HepG2 (cell line): Measurements from ENCODE around the gene FRK. TPM values are rescaled to one million over a fixed set of nuclear protein-coding genes. Genes with fewer than 3 reads are reported as not detected.

Source experiments
- BRCA1 ChIP-seq: sonication (generic); formaldehyde crosslinking; IDR thresholded peaks from 2 replicates; pipeline ENCODE4 v1.4.0; 2020; ENCODE audit warnings: missing genetic modification reagents
- KDM4B ChIP-seq: sonication (generic); formaldehyde crosslinking; IDR thresholded peaks from 2 replicates; pipeline ENCODE4 v1.4.0; 2020; ENCODE audit warnings: missing genetic modification reagents
- PHF20 ChIP-seq: sonication (generic); formaldehyde crosslinking; IDR thresholded peaks from 2 replicates; pipeline ENCODE4 v1.5.0; 2020; ENCODE audit warnings: mild to moderate bottlenecking, missing genetic modification reagents
- POLR2A ChIP-seq, 2 experiments: IDR thresholded peaks; 2 replicates each; pipeline ENCODE4 v1.6.1; 2011; ENCODE audit warnings: low read depth in 2 of 2, low read length in 2 of 2, mild to moderate bottlenecking in 1 of 2, moderate library complexity in 1 of 2; ENCODE audit not compliant: insufficient read depth in 1 of 2
- PTBP1 ChIP-seq: fragments of 200-400 bp; formaldehyde crosslinking; IDR thresholded peaks from 2 replicates; pipeline ENCODE4 v1.6.1; 2018; ENCODE audit warnings: low read length, low read depth; ENCODE audit not compliant: poor library complexity, severe bottlenecking
- RBAK ChIP-seq: sonication (generic); formaldehyde crosslinking; IDR thresholded peaks from 2 replicates; pipeline ENCODE4 v1.5.1; 2020; ENCODE audit warnings: mild to moderate bottlenecking, missing genetic modification reagents
- RORA ChIP-seq: sonication (generic); formaldehyde crosslinking; IDR thresholded peaks from 2 replicates; pipeline ENCODE4 v1.5.0; 2020; ENCODE audit warnings: mild to moderate bottlenecking, missing genetic modification reagents, moderate library complexity
- RXRB ChIP-seq: IDR thresholded peaks from 2 replicates; pipeline ENCODE4 v1.6.1; 2016; ENCODE audit warnings: borderline replicate concordance, missing genetic modification reagents, missing compliant biosample characterization
- SIX4 ChIP-seq: sonication (generic); formaldehyde crosslinking; IDR thresholded peaks from 2 replicates; pipeline ENCODE4 v1.4.0; 2020; ENCODE audit warnings: missing genetic modification reagents
- SMAD9 ChIP-seq: sonication (generic); formaldehyde crosslinking; IDR thresholded peaks from 2 replicates; pipeline ENCODE4 v1.5.1; 2020; ENCODE audit warnings: mild to moderate bottlenecking, missing genetic modification reagents
- SRSF1 ChIP-seq: fragments of 200-400 bp; formaldehyde crosslinking; optimal IDR thresholded peaks from 2 replicates; pipeline ENCODE3; 2017; ENCODE audit warnings: mild to moderate bottlenecking, low read depth, low read length, moderate library complexity
- ZNF124 ChIP-seq: sonication (generic); formaldehyde crosslinking; IDR thresholded peaks from 2 replicates; pipeline ENCODE4 v1.4.0; 2020; ENCODE audit warnings: missing genetic modification reagents
- ZNF619 ChIP-seq: sonication (generic); formaldehyde crosslinking; IDR thresholded peaks from 2 replicates; pipeline ENCODE4 v1.4.0; 2020; ENCODE audit warnings: mild to moderate bottlenecking, missing genetic modification reagents
- ZNF652 ChIP-seq: IDR thresholded peaks from 2 replicates; pipeline ENCODE4 v1.6.1; 2016; ENCODE audit warnings: low read depth, borderline replicate concordance
- ZNF776 ChIP-seq: sonication (generic); formaldehyde crosslinking; IDR thresholded peaks from 2 replicates; pipeline ENCODE4 v1.4.0; 2020; ENCODE audit warnings: mild to moderate bottlenecking, missing genetic modification reagents
- ZZZ3 ChIP-seq: sonication (generic); formaldehyde crosslinking; IDR thresholded peaks from 2 replicates; pipeline ENCODE4 v1.4.0; 2020; ENCODE audit warnings: missing genetic modification reagents, mild to moderate bottlenecking, borderline replicate concordance
- polyA plus RNA-seq, 8 experiments: library from polyadenylated mRNA; depleted of rRNA in 3 of 8; stranded (reverse) in 7 of 8; unstranded in 1 of 8; fragments of >200 nt; fragmentation: Illumina TruSeq in 4 of 8; extraction: Trizol in 4 of 8; gene quantifications; 2 replicates each; pipeline versions ENCODE4 v1.2.1 to v1.2.3, GENCODE V29; 2011 to 2016; ENCODE audit warnings: low read depth in 4 of 8, missing spikeins in 1 of 8, mixed read lengths in 1 of 8; ENCODE audit not compliant: insufficient read depth in 1 of 8
- total RNA-seq, 5 experiments: library from RNA; depleted of rRNA; stranded (reverse); fragments of >200 nt; fragmentation: Illumina TruSeq; extraction: Trizol; gene quantifications; 2 replicates each; pipeline ENCODE4 v1.2.3, GENCODE V29; 2016; ENCODE audit warnings: low read depth in 1 of 5
- TF ChIP-seq, protein P1 (sequence below): sonication (generic); formaldehyde crosslinking; IDR thresholded peaks from 2 replicates; pipeline ENCODE4 v1.9.0; 2022; ENCODE audit warnings: low read depth, missing genetic modification reagents
- TF ChIP-seq, protein P2 (sequence below): sonication (generic); formaldehyde crosslinking; IDR thresholded peaks from 2 replicates; pipeline ENCODE4 v1.8.1; 2022; ENCODE audit warnings: low read depth, mild to moderate bottlenecking, missing genetic modification reagents
- TF ChIP-seq, protein P3 (sequence below): sonication (generic); formaldehyde crosslinking; IDR thresholded peaks from 2 replicates; pipeline ENCODE4 v1.5.1; 2020; ENCODE audit warnings: mild to moderate bottlenecking, missing genetic modification reagents, borderline replicate concordance
- TF ChIP-seq, protein P4 (sequence below): IDR thresholded peaks from 2 replicates; pipeline ENCODE4 v1.6.1; 2012; ENCODE audit warnings: low read depth, low read length, improper control_type of control experiment

Gene FRK
- total and polyA plus RNA-seq, 2 of the 13 experiments (the other 11 are each of a cell fraction or from before 2014, with no cell fraction given): 1.3 to 2.9 TPM

DNA sequence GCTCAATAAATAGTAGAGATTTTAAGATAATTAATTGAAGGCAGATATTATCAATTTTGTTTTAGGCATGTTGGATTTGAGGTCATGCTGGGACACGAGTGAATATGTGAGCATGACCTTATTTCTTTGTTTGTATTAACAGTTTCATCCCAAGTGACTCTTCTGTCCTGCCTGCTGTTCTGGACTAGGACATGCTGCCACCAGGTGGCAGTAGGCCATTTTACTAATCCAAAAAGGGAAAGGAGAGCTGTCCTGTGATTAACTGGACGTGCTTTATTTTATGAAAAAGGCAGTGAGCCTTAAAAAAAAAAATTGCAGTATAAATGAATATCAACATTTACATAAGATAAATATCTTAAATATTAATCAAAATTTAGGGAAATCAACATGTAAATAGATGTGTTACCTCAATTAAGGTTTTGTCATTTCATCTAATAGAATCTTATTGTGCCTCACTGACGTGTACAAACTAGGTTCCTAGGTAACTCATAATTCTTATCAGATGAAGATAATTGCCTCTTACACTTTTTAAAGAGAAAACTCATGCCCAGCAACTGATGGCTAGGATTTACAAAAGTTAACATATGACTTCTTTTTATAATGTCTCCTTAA, 49.8 kb downstream of the FRK start (continued):
- TF ChIP-seq, protein P1, sequence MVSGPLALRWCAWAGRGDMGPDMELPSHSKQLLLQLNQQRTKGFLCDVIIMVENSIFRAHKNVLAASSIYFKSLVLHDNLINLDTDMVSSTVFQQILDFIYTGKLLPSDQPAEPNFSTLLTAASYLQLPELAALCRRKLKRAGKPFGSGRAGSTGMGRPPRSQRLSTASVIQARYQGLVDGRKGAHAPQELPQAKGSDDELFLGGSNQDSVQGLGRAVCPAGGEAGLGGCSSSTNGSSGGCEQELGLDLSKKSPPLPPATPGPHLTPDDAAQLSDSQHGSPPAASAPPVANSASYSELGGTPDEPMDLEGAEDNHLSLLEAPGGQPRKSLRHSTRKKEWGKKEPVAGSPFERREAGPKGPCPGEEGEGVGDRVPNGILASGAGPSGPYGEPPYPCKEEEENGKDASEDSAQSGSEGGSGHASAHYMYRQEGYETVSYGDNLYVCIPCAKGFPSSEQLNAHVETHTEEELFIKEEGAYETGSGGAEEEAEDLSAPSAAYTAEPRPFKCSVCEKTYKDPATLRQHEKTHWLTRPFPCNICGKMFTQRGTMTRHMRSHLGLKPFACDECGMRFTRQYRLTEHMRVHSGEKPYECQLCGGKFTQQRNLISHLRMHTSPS (CRISPR knock-in tag): no peak
- TF ChIP-seq SIX4 (CRISPR knock-in tag) (no peak), SMAD9 (CRISPR knock-in tag) (no peak), RORA (no peak), KDM4B (CRISPR knock-in tag) (no peak), PTBP1 (no peak), RBAK (CRISPR knock-in tag) (no peak), ZNF652 (0 out of 2 replicates have a peak, but pooled peaks have one; percentile 37), BRCA1 (no peak), ZNF124 (no peak), SRSF1 (no peak), ZZZ3 (CRISPR knock-in tag) (no peak), ZNF776 (CRISPR knock-in tag) (no peak), PHF20 (CRISPR knock-in tag) (no peak), ZNF619 (CRISPR knock-in tag) (no peak), POLR2A (IDR thresholded peaks at IDR 0.05; ENCODE audit: insufficient read depth in 1 of 2, low read depth in 2 of 2, low read length in 2 of 2) (no peak), RXRB (CRISPR knock-in tag) (peak; percentile 58; the same call in 1 of the 2 replicates)
- TF ChIP-seq, protein P2, sequence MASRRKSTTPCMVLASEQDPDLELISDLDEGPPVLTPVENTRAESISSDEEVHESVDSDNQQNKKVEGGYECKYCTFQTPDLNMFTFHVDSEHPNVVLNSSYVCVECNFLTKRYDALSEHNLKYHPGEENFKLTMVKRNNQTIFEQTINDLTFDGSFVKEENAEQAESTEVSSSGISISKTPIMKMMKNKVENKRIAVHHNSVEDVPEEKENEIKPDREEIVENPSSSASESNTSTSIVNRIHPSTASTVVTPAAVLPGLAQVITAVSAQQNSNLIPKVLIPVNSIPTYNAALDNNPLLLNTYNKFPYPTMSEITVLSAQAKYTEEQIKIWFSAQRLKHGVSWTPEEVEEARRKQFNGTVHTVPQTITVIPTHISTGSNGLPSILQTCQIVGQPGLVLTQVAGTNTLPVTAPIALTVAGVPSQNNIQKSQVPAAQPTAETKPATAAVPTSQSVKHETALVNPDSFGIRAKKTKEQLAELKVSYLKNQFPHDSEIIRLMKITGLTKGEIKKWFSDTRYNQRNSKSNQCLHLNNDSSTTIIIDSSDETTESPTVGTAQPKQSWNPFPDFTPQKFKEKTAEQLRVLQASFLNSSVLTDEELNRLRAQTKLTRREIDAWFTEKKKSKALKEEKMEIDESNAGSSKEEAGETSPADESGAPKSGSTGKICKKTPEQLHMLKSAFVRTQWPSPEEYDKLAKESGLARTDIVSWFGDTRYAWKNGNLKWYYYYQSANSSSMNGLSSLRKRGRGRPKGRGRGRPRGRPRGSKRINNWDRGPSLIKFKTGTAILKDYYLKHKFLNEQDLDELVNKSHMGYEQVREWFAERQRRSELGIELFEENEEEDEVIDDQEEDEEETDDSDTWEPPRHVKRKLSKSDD (CRISPR knock-in tag): no peak
- TF ChIP-seq, protein P3, sequence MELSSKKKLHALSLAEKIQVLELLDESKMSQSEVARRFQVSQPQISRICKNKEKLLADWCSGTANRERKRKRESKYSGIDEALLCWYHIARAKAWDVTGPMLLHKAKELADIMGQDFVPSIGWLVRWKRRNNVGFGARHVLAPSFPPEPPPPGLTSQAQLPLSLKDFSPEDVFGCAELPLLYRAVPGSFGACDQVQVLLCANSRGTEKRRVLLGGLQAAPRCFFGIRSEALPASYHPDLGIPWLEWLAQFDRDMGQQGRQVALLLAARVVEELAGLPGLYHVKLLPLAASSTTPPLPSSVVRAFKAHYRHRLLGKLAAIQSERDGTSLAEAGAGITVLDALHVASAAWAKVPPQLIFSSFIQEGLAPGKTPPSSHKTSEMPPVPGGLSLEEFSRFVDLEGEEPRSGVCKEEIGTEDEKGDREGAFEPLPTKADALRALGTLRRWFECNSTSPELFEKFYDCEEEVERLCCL (CRISPR knock-in tag): no peak
- TF ChIP-seq, protein P4, sequence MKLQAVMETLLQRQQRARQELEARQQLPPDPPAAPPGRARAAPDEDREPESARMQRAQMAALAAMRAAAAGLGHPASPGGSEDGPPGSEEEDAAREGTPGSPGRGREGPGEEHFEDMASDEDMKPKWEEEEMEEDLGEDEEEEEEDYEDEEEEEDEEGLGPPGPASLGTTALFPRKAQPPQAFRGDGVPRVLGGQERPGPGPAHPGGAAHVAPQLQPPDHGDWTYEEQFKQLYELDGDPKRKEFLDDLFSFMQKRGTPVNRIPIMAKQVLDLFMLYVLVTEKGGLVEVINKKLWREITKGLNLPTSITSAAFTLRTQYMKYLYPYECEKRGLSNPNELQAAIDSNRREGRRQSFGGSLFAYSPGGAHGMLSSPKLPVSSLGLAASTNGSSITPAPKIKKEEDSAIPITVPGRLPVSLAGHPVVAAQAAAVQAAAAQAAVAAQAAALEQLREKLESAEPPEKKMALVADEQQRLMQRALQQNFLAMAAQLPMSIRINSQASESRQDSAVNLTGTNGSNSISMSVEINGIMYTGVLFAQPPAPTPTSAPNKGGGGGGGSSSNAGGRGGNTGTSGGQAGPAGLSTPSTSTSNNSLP: peak; percentile 59
